IMR-90 (cell line): ENCODE results near the gene ELFN2. TPM values are rescaled to one million over a fixed set of nuclear protein-coding genes. Genes with fewer than 3 reads are reported as not detected.

Experiments used
- ATAC-seq: fragments of 200-7000 bp; cut with Tn5 transposase; 2 replicates; pipeline ENCODE4 v1.9.1; 2020; ENCODE audit warnings: low read depth, mild to moderate bottlenecking, moderate library complexity
- BruUV-seq: library from RNA; stranded (reverse); fragments of 400-500 nt; replicated peaks from 2 replicates; lab custom pipeline; 2021; lab: Mats Ljungman, UMichigan
- CTCF ChIA-PET: fragments of 300-600 bp; formaldehyde crosslinking; extraction: SDS; loops from one replicate; lab custom pipeline; 2021; ENCODE audit warnings: antibody characterized with exemption; lab: Yijun Ruan, JAX
- POLR2A ChIA-PET: fragments of 300-600 bp; sonication (Branson Sonifier 250); formaldehyde crosslinking; loops from one replicate; lab custom pipeline; 2022; ENCODE audit warnings: antibody characterized with exemption; ENCODE audit not compliant: unreplicated experiment; lab: Charles Lee
- DNase-seq: peaks from one replicate; pipeline ENCODE4 v3.0.0; 2013
- H2AFZ ChIP-seq: replicated peaks from 2 replicates; pipeline ENCODE3; 2013; ENCODE audit warnings: low read length, mild to moderate bottlenecking; ENCODE audit not compliant: poor library complexity
- H2AK5ac ChIP-seq: 2 replicates; pipeline ENCODE4 v1.6.1; 2013; ENCODE audit warnings: low read depth, low read length, inconsistent platforms
- H2AK9ac ChIP-seq: replicated peaks from 2 replicates; pipeline ENCODE3; 2013; ENCODE audit warnings: mild to moderate bottlenecking, low read depth, low read length, moderate library complexity; ENCODE audit not compliant: poor library complexity
- H2BK120ac ChIP-seq: 2 replicates; pipeline ENCODE4 v1.6.1; 2013; ENCODE audit warnings: low read depth, low read length, inconsistent platforms
- H2BK15ac ChIP-seq: 3 replicates; pipeline ENCODE4 v1.6.1; 2013; ENCODE audit warnings: low read depth, low read length, inconsistent platforms
- H2BK20ac ChIP-seq: 2 replicates; pipeline ENCODE4 v1.6.1; 2013; ENCODE audit warnings: low read depth, mild to moderate bottlenecking, inconsistent platforms, low read length, moderate library complexity
- H2BK5ac ChIP-seq: 2 replicates; pipeline ENCODE4 v1.6.1; 2013; ENCODE audit warnings: mild to moderate bottlenecking, low read depth, low read length, inconsistent platforms; ENCODE audit not compliant: poor library complexity, severe bottlenecking
- H3K14ac ChIP-seq: replicated peaks from 2 replicates; pipeline ENCODE4 v1.6.1; 2013; ENCODE audit warnings: low read depth, low read length, inconsistent platforms
- H3K18ac ChIP-seq: 2 replicates; pipeline ENCODE4 v1.6.1; 2013; ENCODE audit warnings: low read depth, low read length, control low read depth
- H3K23ac ChIP-seq: 2 replicates; pipeline ENCODE4 v1.6.1; 2013; ENCODE audit warnings: low read depth, low read length, inconsistent platforms
- H3K27ac ChIP-seq: 2 replicates; pipeline ENCODE4 v1.5.1; 2013; ENCODE audit warnings: mild to moderate bottlenecking, control low read depth, low read length; ENCODE audit not compliant: insufficient read depth
- H3K27me3 ChIP-seq: 2 replicates; pipeline ENCODE4 v1.6.1; 2013; ENCODE audit warnings: low read length; ENCODE audit not compliant: control insufficient read depth, insufficient read depth
- H3K36me3 ChIP-seq: 2 replicates; pipeline ENCODE4 v1.6.1; 2013; ENCODE audit warnings: low read length, mixed read lengths; ENCODE audit not compliant: control insufficient read depth, insufficient read depth
- H3K4ac ChIP-seq: 2 replicates; pipeline ENCODE4 v1.6.1; 2013; ENCODE audit warnings: low read depth, low read length, inconsistent platforms
- H3K4me1 ChIP-seq: 2 replicates; pipeline ENCODE4 v1.6.1; 2013; ENCODE audit warnings: low read length, mixed read lengths; ENCODE audit not compliant: control insufficient read depth, insufficient read depth
- H3K4me2 ChIP-seq: 2 replicates; pipeline ENCODE4 v1.6.1; 2013; ENCODE audit warnings: low read depth, mild to moderate bottlenecking, control low read depth, low read length, moderate library complexity
- H3K4me3 ChIP-seq: 2 replicates; pipeline ENCODE4 v1.5.1; 2013; ENCODE audit warnings: low read depth, mild to moderate bottlenecking, control low read depth, low read length, moderate library complexity; ENCODE audit not compliant: insufficient read depth
- H3K56ac ChIP-seq: 2 replicates; pipeline ENCODE4 v1.6.1; 2013; ENCODE audit warnings: low read length, inconsistent platforms; ENCODE audit not compliant: insufficient read depth; ENCODE audit errors: extremely low read depth
- H3K79me1 ChIP-seq, 2 experiments: 2 replicates each; pipeline ENCODE4 v1.6.1; 2013; ENCODE audit warnings: low read length in 2 of 2, inconsistent platforms in 1 of 2, low read depth in 1 of 2
- H3K9ac ChIP-seq: 2 replicates; pipeline ENCODE4 v1.6.1; 2013; ENCODE audit warnings: low read depth, low read length, control low read depth
- H3K9me1 ChIP-seq: 2 replicates; pipeline ENCODE4 v1.6.1; 2013; ENCODE audit warnings: low read length, inconsistent platforms; ENCODE audit not compliant: insufficient read depth
- H3K9me3 ChIP-seq: 2 replicates; pipeline ENCODE4 v1.6.1; 2013; ENCODE audit warnings: low read length; ENCODE audit not compliant: control insufficient read depth, insufficient read depth
- H4K20me1 ChIP-seq: 2 replicates; pipeline ENCODE4 v1.6.1; 2013; ENCODE audit warnings: low read length, inconsistent platforms; ENCODE audit not compliant: insufficient read depth
- H4K5ac ChIP-seq: 2 replicates; pipeline ENCODE4 v1.6.1; 2013; ENCODE audit warnings: mild to moderate bottlenecking, low read depth, low read length, control low read depth
- H4K8ac ChIP-seq, 2 experiments: 2 replicates each; pipeline ENCODE4 v1.6.1; 2013; ENCODE audit warnings: low read depth in 2 of 2, low read length in 2 of 2, control low read depth in 1 of 2, inconsistent platforms in 1 of 2
- H4K91ac ChIP-seq: 2 replicates; pipeline ENCODE4 v1.6.1; 2013; ENCODE audit warnings: low read depth, low read length, inconsistent platforms; ENCODE audit not compliant: insufficient read depth
- MXI1 ChIP-seq: IDR thresholded peaks from 2 replicates; pipeline ENCODE4 v1.6.1; 2012; ENCODE audit warnings: low read depth, mild to moderate bottlenecking, low read length, moderate library complexity, borderline replicate concordance
- NFE2L2 ChIP-seq: fragments of 150-350 bp; IDR thresholded peaks from 2 replicates; pipeline ENCODE4 v1.6.1; 2016; ENCODE audit warnings: low read depth, mild to moderate bottlenecking, low read length
- RFX5 ChIP-seq: IDR thresholded peaks from 2 replicates; pipeline ENCODE4 v1.8.0; 2012; ENCODE audit warnings: low read depth, mild to moderate bottlenecking, low read length, moderate library complexity
- SMC3 ChIP-seq: fragments of 150-350 bp; IDR thresholded peaks from 2 replicates; pipeline ENCODE4 v1.6.1; 2016; ENCODE audit warnings: low read depth, mild to moderate bottlenecking, antibody characterized with exemption, low read length, moderate library complexity
- WGBS, 2 experiments: methylation state at CpG; one replicate each; pipeline versions ENCODE4 v1.1.5 to v1.1.7; 2013; ENCODE audit warnings: missing lambda C conversion rate in 2 of 2; ENCODE audit not compliant: insufficient read length in 1 of 2; ENCODE audit errors: extremely low coverage in 2 of 2; 5-methylcytosine and 5-hydroxymethylcytosine counted together
- dilution Hi-C: fragments of 300-500 bp; cut with HindIII; formaldehyde crosslinking; loops from one replicate; pipeline ENCODE4 v1.14.3; 2018; ENCODE audit warnings: low sequenced_read_pairs; ENCODE audit not compliant: unreplicated experiment
- in situ Hi-C: fragments of 300-500 bp; cut with MboI; formaldehyde crosslinking; loops from 3 replicates; pipeline ENCODE4 v1.14.3; 2019; ENCODE audit warnings: low sequenced_read_pairs, inconsistent platforms, mixed read lengths
- intact Hi-C: fragments of 100-400 bp; cut with micrococcal nuclease; formaldehyde crosslinking; loops from 2 replicates; pipeline ENCODE4 v1.10.0; 2022
- polyA plus RNA-seq, 3 experiments: library from polyadenylated mRNA; depleted of rRNA; stranded (reverse); fragments of >200 nt; gene quantifications; 2 replicates each; pipeline ENCODE4 v1.2.3, GENCODE V29; 2012; ENCODE audit warnings: low replicate concordance in 1 of 3
- total RNA-seq: library from RNA; depleted of rRNA; stranded (reverse); fragments of >200 nt; gene quantifications from 2 replicates; pipeline ENCODE4 v1.2.3, GENCODE V29; 2012

The ELFN2 gene
- total and polyA plus RNA-seq, 2 of the 4 experiments (the other 2 are of a cell fraction): 0.72 to 5.0 TPM

- peak overlapping the region; percentile 3 for H2AK9ac ChIP-seq
- in situ Hi-C loops: no loop called here
- no peak overlapping the region; the same call in 1 of the 2 replicates for H3K27ac ChIP-seq
- H3K79me1 ChIP-seq: no peaks in the 10 kb centered on the region
- 0 out of 2 replicates have a peak, but pooled peaks have one; percentile 16 for ATAC-seq
- H3K36me3 ChIP-seq: no peaks in the 10 kb centered on the region
- H3K9ac ChIP-seq: 0 out of 2 replicates have a peak overlapping the region, but pooled peaks have one; percentile 15
- no peak for DNase-seq
- no peak overlapping the region for H3K18ac ChIP-seq
- H3K4me3 ChIP-seq: no peak overlapping the region
- no peak overlapping the region for H2BK5ac ChIP-seq
- peak overlapping the region; percentile 84 for H2AFZ ChIP-seq
- BruUV-seq: no TSS peak
- no peaks in the 10 kb centered on the region for H4K20me1 ChIP-seq
- H4K5ac ChIP-seq: no peak overlapping the region
- intact Hi-C loops: no loop called here
- no peak overlapping the region for H3K14ac ChIP-seq
- no peak overlapping the region for H3K56ac ChIP-seq
- peak overlapping the region; percentile 14 for H2BK120ac ChIP-seq
- peaks cover 12% of the 10 kb centered on the region for H3K27me3 ChIP-seq
- peak overlapping the region; percentile 55 for H3K4me2 ChIP-seq
- CTCF ChIA-PET: no interaction called here
- peak overlapping the region; percentile 12 for H3K4ac ChIP-seq
- no peaks in the 10 kb centered on the region for H3K9me3 ChIP-seq
- peaks cover 7% of the 10 kb centered on the region for H3K9me1 ChIP-seq
- peaks cover 29% of the 10 kb centered on the region for H3K4me1 ChIP-seq
- no peak overlapping the region for H2BK20ac ChIP-seq
- peak overlapping the region; percentile 12 for H2AK5ac ChIP-seq
- TF ChIP-seq MXI1 (no peak), NFE2L2 (no peak), RFX5 (no peak), SMC3 (no peak)
- H2BK15ac ChIP-seq: no peak overlapping the region; the same call in 2 of the 3 replicates
- dilution Hi-C loops: no loop called here
- H3K23ac ChIP-seq: no peak overlapping the region
- POLR2A ChIA-PET: no interaction called here
- H4K91ac ChIP-seq: no peak overlapping the region
- peak overlapping the region in 1 of 2 experiments; percentile 26; a peak in 1 of 4 replicates for H4K8ac ChIP-seq
- WGBS, 2 experiments: 8% methylated on average over 12 of the region's 50 CpGs; no CpG with 5 or more reads in 1 of the 2 experiments
Observed at GRCh38 chr22:37334859-37335805, 92.1 kb downstream of the ELFN2 start.
